Fibroblast of villous mesenchyme (primary cell): ENCODE measurements around the gene COG4. TPM values are rescaled to one million over a fixed set of nuclear protein-coding genes. Genes with fewer than 3 reads are reported as not detected.

Experiments
- DNase-seq: peaks from one replicate; pipeline ENCODE4 v3.0.0-alpha.2; 2010; ENCODE audit warnings: low read depth
- H3K4me3 ChIP-seq: 2 replicates; pipeline ENCODE4 v1.5.1; 2011; ENCODE audit warnings: low read depth, mild to moderate bottlenecking, low read length
- small RNA-seq: library from RNA; depleted of rRNA; stranded (forward); fragments of <200 nt; gene quantifications from one replicate; pipeline ENCODE3, GENCODE V24; 2012
- total RNA-seq: library from RNA; depleted of rRNA; stranded (reverse); fragments of >200 nt; gene quantifications from 2 replicates; pipeline ENCODE4 v1.2.3, GENCODE V29; 2012
- TF ChIP-seq, protein P1 (sequence below): IDR thresholded peaks from 2 replicates; pipeline ENCODE4 v1.5.1; 2012; ENCODE audit warnings: low read depth, mild to moderate bottlenecking, low read length; ENCODE audit not compliant: insufficient read depth

COG4 gene
- total RNA-seq, 1 donor = 64.8 TPM

DNA sequence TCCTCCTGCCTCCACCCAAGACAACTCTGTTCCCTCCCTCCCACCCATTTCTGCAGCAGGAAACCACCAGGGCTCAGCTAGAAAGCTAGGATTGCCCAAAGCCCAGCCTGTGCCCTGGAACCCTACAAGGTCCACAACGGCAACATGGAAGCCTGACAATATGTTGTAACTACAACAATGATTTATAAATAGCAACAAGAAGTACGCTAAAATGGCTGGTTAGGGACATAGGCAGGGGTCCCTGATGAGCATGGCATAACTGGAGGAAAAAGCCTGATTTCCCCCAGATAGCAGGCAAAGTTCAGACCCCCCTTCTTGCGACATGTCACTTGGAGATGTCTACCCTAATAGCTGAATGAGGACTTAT, 91.0 kb downstream of the COG4 start:
- H3K4me3 ChIP-seq = no peak overlapping the region
- TF ChIP-seq, protein P1, sequence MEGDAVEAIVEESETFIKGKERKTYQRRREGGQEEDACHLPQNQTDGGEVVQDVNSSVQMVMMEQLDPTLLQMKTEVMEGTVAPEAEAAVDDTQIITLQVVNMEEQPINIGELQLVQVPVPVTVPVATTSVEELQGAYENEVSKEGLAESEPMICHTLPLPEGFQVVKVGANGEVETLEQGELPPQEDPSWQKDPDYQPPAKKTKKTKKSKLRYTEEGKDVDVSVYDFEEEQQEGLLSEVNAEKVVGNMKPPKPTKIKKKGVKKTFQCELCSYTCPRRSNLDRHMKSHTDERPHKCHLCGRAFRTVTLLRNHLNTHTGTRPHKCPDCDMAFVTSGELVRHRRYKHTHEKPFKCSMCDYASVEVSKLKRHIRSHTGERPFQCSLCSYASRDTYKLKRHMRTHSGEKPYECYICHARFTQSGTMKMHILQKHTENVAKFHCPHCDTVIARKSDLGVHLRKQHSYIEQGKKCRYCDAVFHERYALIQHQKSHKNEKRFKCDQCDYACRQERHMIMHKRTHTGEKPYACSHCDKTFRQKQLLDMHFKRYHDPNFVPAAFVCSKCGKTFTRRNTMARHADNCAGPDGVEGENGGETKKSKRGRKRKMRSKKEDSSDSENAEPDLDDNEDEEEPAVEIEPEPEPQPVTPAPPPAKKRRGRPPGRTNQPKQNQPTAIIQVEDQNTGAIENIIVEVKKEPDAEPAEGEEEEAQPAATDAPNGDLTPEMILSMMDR = no peak

DNA sequence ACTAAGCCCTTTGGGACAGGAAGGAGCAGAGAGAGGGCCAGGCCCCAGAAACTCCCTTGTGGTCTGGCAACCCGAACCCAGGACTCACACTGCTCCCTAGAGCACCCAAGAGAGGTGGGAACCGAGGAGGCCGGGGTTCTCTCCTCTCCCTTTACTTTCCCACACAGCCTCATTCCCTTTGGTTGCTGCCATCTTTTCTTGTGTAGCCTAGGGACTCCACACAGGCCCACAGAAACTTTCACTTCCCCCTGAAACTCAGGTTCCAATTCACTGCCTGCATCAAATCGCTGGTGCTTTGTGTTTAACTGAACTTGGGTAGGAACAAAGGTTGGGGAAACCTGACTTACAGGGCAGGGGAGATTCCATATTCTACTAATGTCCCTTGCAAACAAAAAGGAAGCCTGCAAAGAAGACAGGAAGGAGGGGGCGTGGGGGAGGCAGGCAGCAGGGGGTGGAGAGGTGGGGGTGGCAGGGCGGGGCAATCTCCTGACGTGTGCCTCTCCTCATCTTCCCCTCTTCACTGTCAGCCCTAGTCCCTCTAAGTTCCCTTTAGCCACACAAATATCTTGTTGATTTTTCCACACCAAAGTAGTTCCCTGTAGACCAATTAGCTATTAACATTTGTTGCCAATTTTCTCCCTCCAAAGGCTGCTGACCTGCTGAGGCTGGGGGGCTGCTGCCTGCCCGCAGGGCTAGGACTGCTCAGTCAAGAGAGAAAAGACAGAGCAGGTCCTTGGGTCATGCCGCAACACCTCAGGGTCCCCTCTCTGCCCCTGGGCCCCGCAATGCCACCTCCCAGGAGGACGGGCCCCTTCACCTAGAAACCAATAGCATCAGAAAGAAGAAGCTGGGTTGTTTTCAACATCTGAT, 92.5 kb downstream of the COG4 start:
- DNase-seq = peak; percentile 24
- no peak overlapping the region for H3K4me3 ChIP-seq
- TF ChIP-seq, protein P1 = no peak

More for the DNA sequence above, 91.0 kb downstream of the COG4 start:
- peak; percentile 19 for DNase-seq

Small RNA genes within 50 kb of the gene (small RNA-seq; reads per million reads assigned to genes)
- gene RNU6-23P (0.38 reads per million), gene RPS27P26 (not detected), gene SNORD111 (0.56 reads per million), gene SNORD111B (172 reads per million, percentile 97 among the genes with 10 or more reads in this experiment)

Other genes starting within 250 kb of the COG4 start
- gene AARS1, start 234.0 kb downstream of the COG4 start, total RNA-seq = 113 and 164 TPM in 2 replicates
- 23.7 and 29.0 TPM in 2 replicates for gene DDX19B, start 224.4 kb downstream of the COG4 start, total RNA-seq
- 41.6 and 49.7 TPM in 2 replicates for gene DDX19A, start 176.7 kb downstream of the COG4 start, total RNA-seq
- 42.7 and 51.2 TPM in 2 replicates for gene ST3GAL2, start 84.5 kb downstream of the COG4 start, total RNA-seq
- gene FCSK, start 69.0 kb downstream of the COG4 start, total RNA-seq = 9.0 and 9.5 TPM in 2 replicates
- 111 and 154 TPM in 2 replicates for gene SF3B3, start 262 bp upstream of the COG4 start, total RNA-seq
- gene IL34, start 123.0 kb upstream of the COG4 start, total RNA-seq = 1.3 and 1.7 TPM in 2 replicates
- 74.1 and 97.6 TPM in 2 replicates for gene MTSS2, start 162.5 kb upstream of the COG4 start, total RNA-seq